Left lobe of liver (tissue), 2 donors: Measurements from ENCODE around the gene MAD1L1. TPM values are rescaled to one million over a fixed set of nuclear protein-coding genes. Genes with fewer than 3 reads are reported as not detected.

ENCODE experiments used
- ATAC-seq: fragments of 200-7000 bp; cut with Tn5 transposase; one replicate; pipeline ENCODE4 v1.9.1; 2020; ENCODE audit warnings: mild to moderate bottlenecking, moderate library complexity
- DNase-seq: peaks from one replicate; pipeline ENCODE4 v3.0.0-alpha.2; 2020; ENCODE audit warnings: low spot score
- total RNA-seq: library from RNA; stranded (reverse); gene quantifications from one replicate; pipeline ENCODE4 v1.2.1, GENCODE V29; 2021
- donor health status: DM: no; HTN: no; CAD: no; lungs with moderate emphysema.
- donor health status: DM: no; HTN: yes; CAD: no.

MAD1L1 gene
- total RNA-seq, 1 donor from 2014 or later: 24.9 TPM

DNA sequence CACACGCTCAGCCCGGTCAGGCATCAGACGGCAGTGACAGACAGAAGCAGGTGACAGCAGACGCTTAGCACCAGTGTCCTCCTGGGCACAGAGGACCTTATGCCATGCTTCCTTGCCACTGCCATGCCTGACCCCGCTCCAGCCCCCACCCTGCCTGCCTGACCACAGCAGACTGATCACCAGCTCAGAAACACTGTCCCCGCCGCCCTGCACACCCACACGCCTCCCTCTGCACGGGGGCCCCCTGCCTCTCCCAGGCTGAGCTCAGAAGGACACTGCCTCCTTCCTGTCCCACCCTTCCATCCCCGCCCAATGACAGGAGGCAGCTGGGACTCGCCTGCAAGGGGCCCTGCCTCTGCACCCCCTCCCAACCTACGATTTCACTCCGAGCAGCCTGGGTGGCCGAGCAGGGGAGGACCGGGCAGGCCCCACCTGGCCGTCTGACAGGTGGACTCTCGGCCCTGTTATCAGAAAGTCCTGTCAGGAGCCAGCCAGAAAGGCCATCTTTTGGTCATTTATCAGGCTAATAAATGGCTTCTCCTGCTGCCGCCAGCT is 379.2 kb downstream of the MAD1L1 start:
- ATAC-seq: peak; percentile 63
- peak; percentile 71 for DNase-seq

DNA sequence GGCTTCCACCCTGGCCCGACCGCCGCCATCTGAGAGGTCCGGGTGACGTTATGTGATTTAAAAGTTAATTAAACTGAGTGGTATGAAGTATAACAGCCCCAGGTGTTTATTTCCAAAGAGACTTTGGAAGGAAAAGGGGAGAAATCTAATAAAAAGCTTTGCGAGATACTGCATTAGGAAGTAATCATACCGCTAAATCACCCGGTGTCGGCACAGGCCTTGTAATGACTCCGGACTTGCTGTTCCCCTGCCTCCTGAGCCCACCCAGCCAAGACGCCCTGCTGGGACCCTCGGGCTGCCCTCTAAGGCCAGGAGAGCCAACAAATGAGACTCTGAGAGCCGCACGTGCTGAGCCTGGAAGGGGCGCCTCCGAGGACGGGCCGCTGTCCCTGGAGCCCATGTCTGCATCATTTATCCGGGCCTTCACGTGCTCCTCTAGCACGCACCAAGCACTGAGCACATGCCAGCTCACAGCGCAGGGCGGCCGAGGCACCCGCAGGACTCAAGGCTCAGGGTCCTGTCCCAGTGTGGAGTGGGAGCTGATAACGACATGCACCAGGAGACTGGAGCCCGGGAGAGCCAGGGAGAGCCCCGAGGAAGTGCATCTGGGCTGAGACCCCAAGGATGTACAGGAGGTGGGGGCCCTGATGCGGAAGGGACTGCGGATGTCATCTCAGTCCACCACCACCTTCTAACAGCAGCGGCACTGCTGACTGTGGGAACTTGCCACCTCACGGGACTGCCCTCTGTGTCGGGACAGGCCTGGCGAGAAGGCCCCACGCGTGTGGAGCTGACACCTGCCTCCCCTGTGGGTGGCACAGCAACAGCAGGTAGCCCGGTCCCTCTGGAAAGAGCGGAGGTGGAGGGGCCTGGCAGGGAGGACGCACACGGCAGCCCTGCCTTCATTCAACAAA is 380.0 kb downstream of the MAD1L1 start:
- no peak for DNase-seq
- no peak for ATAC-seq

DNA sequence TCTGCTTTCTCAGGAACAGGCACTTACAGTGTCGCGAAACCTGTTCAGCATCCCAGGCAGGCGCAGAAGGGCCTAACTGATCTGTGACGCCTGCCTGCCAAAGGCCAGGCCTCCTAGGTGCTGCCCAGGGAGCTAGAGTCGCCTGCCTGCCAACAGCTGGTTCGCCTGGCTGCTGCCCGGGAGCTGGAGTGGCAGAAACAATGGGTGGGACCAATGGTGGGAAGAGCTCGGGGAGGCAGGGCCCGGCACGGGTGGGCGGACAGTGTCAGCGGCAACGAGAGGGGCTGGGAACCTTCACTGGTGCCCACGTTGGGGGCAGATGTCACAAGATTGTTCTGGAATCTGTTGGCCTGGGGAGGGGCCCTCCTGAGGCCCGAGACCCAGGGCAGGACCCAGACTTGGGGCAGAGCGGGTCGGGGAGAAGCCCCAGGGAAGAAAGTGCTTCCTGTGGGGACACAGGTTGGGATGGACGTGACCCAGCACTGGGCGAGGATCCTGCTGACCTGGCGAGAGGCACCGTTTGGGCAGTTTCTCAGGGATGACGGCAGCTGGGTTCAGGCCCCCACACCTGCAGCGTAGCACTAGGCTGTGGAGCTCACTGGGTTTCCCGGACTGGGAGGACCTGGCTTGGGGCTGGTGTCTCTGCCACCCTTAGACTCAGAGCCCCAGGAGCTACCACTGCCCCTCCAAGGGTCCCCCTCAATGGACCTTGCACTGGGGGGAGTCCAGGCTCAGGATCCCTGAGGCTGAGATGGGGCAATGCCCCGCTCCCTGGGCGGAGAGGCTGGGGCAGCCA is 380.8 kb downstream of the MAD1L1 start:
- DNase-seq: peak; percentile 69
- ATAC-seq: peak; percentile 66

DNA sequence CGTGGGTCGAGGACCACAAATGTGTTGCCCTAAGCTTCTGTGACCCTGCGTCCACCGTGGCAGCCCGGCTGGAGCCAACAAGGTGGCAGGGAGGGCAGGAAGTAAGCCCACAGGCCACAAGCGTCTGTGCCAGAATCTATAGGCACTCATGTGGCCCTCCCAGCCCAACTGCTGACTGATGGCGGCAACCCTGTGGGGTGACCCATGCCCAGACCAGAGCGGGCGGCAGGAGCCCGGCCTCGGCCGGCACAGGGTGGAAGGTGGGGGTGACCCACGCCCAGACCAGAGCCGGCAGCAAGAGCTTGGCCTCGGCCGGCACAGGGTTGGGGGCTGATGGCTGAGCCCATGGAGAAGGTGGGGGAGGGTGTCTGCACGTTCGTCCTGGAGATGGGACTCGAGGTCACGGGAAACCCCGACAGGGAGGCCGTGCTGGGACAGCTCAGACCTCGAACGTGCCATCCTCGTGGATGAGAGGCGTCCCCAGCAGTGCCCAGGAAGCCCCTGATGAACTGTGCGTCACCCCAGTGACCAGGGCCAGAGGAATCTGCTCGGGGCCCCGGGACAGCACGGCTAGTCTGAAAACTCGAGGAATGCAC is 381.7 kb downstream of the MAD1L1 start:
- ATAC-seq (peak; percentile 5), DNase-seq (peak; percentile 46)

DNA sequence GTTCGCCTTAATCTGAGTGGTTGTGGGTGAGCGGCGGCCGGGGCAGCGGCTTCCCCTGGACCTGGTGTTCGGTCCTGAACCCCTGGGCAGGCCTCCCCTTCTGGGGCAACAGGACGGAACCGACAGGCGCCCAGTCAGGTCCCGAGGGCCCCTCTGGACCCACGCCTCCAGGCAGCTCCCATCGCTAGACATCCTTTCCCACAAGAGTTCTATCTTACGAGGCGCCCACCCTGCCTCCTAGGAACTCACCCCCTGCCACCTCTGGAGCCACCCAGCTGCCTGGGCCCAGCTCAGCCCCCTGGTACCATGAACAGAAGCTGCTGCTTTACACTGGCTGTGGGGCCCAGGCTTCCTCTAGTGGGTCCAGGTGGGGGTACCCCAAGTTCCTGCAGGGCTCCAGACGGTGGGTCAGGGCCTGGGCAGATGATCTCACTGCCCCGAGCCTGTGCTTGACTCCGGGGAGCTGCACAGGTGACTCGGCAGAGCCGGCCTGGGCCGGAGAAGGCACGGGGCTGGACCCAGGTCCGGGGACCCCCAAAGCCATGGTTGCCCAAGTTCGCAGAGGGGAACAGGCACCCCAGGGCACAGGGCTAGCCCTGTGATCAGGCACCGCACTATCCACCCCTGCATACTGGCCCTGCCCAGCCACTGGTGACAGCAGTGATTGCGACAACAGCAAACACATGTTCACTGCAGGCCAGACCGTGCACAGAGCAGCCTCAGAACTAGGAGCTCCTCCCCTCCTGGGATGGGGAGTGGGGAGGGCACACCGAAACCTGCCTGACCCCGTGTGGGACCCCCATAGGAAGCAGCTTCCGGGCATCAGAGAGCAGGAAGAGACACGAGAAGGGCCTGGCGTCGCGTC is 382.4 kb downstream of the MAD1L1 start:
- ATAC-seq: peak; percentile 76
- DNase-seq: peak; percentile 79

DNA sequence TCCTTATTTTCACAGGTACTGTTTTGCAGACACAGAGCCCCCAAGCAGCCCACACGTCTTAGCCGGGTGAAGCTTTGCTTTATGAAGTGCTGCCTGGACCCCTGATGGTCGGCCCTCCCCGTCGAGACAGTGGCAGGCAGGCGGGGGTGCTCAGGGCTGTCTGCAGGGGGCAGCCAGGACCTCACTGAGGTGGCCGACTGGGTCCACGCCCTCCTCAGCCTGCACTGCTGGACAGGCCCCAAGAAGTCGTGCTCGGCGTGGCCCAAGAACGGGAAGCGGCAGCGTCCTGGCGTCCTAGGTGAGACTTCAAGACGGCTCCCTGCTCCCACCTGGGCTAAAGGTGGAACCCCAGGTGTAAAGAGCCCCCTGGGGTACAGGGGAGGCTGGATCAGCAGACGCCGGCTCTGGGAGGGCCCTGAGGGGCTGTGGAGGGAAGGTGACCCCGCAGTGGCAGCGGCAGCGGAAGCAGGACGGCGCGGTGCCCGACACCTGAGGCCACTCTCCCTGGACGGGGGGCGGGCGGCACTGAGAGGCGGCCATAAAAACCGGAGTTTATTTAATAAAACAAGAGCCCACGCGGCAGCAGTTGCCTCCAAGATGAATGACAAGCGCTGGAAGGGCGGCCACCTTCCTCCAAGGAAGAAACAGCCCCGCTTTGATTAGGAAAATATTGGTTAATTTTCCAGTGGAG is 383.2 kb downstream of the MAD1L1 start:
- peak; percentile 44 for DNase-seq
- ATAC-seq: no peak

DNA sequence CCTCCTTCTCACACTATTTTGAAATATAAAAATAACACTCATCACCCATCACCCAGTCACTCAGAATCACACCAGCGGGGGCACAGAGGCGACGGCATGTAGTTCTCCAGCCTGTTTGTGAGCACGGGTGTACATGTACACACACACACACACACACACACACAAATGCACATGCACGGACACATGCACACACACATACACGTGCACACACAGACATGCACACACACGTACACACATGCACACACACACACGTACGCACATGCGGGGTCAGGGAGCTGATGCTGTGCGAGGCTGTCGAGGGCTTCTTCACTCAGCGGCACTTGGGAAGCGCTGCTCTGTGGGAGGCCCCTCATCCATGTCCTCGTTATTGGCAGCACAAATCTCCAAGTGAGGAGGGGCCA is 383.8 kb downstream of the MAD1L1 start:
- ATAC-seq (no peak), DNase-seq (peak; percentile 39)

DNA sequence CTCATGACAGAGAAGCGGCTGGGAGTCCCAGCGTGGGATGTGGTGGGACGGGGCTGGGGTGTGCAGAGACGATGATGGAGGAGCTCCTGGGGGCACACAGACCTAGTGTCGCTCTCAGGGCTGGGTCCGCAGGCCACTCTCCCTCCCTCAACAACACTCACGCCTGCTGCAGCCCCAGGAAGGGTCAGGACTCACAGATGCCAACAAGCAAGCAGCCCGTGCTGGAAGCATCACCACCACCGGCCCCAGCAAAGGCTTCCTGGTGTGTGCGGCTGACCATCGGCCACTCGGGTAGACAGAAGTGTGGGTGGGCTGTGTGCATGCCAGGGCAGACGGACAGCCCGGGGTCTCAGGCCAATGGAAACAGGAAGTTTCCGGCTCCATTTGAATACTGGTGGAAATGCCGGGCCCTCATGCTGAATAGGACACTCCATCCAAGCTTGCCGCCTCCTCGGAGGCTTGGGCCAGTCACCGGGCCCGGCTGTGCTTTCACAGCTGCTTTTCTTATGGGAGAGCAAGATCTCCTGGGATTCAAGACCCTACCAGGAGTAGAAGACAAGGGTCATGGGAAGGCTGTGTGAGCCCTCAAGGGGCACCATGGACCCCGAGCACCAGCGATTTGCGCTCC is 384.6 kb downstream of the MAD1L1 start:
- ATAC-seq (no peak), DNase-seq (no peak)

DNA sequence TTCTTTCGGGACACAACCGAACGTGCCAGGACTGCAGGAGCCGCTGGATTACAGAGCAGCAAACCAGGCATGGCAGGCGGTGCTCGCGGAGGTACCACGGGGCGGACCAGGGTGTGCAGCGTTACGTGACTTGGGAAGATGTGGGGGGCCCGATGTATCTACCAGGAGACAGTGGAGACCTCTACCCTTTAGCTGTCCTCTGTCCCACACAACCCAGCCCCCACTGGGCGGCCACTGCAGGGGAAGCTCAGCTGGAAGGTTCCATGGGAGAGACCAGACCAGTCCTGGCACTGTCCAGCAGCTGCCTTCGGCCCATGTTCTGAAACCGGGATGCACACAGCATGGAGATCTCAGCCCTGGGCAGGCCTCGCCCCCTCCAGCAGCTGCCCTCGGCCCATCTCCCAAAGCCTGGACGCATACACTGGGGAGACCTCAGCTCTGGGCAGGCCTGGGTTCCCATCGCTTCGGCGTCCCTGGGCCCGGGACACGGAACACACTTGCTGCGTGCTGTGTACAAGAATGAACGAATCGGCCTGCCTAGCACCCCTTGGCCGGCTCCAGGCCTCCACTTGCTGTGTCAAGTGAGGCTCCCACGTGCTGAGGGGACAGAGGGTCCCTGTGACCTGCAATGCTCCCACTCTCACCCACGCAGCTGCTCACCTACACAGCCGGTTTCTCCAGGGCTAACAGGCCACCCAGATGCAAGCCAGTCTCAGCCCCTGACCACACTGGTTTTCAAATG is 385.3 kb downstream of the MAD1L1 start:
- no peak for DNase-seq
- no peak for ATAC-seq

DNA sequence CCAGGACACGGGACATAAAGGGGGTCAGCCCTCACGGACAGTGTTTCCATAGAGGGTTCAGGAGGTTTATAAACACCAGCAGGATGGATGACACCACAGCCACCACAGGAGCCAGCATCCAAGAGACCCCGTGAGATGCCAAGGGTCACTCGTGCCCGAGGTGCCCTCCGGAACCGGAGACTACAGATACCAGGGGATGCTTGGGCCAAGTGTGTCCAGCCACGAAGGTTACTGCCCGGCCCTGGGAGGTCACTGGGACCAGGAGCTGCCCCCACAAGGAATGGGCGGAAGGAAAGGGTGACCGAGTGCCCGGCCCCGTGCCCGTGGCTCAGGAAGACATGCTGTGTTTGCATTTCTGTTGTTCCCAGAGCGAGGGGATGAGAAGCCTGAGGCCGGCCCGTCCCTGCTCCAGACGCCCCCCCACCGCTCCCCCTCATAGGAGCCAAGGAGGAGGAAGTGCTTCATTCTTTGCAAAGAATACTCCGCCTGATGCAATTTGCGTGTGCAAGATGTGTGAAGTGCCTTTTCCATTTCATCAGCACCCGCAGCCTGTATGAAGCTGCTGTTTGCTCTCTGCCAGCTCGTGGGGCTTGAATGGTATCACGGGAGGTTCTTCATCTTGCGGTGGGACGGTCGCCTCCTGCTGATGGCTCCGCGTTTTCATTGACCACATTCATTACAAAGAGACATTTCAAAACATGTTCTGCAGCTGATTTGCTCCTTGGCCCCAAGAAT is 386.2 kb downstream of the MAD1L1 start:
- no peak for ATAC-seq
- DNase-seq: no peak

DNA sequence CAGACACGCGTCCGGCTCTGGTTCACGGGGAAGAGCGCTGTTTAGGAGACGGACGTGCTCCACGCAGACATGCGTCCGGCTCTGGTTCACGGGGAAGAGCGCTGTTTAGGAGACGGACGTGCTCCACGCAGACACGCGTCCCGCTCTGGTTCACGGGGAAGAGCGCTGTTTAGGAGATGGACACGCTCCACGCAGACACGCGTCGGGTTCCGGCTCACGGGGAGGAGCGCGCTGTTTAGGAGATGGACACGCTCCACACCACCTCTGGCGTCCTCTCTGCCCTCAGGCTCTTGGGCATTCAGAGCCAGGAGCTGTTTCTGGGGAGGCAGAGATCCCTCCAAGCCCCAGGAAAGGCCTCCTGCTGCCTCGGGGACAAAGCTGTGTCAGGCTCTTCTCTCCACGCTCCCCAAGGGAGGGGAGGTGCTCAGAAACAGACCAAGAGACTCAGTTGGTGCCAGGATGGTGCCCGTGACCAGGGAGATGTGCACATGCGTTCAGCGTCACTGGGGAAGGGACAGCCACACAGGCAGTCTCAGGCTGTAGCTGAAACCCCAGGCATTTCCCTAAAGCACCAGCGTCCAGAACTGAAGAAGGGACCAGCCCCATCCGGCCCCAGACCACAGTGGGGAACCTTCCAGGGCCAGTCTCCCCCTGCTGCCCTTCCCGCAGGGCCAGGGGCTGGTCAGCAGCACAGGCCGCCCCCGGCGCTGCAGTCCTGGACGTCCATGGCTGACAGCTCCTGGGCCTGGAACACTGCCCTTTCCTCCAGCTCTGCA is 387.0 kb downstream of the MAD1L1 start:
- no peak for ATAC-seq
- no peak for DNase-seq

DNA sequence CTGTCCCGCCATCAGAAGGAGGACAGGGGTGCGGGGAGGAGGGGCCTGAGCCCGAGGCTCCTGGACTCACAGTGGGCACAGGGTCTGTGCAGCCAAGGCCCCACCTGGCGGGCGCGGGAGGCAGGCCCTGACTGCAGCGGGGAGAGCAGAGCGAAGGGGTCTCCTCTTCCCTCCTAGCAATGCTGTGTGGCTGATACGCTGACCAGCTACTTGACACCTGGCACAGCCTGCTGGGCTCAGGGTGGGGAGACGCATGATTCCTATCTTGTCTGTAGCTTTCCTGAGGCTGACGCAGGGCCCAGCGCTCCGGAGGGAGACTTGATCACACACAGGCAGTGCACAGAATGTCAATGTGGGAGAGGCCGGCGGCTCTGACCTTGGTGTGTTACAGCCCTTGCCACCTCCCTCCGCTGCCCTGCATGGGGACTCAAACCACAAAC is 387.8 kb downstream of the MAD1L1 start:
- no peak for ATAC-seq
- DNase-seq: no peak

DNA sequence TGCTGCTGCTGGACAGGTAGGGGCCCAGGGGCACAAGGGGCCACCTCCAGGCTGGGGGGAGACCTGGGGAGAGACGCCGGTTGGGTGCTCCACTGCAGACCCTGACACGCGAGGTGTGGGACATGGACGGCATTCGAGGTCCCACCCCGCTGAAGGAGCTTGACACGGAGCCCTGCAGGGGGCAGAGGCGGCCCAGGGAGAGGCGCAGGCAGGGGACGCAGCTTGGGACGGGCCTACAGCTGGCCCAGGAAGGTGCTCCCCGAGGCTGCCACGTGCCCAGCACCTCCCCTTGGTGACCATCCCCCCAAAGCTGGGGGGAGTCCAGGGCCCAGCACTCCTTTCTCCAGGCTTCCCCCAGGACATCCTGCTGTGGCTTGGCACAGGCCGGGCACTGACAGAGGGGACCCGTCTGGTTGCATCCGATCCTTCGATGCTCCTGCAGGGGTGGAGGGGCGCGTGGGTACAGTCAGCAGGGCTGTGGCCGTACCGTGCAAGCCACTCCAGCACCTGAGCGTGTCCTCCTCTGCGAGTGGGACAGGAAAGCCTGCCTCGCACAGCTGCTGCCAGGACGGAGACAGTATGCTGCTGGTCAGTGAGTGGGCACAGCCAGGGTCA is 388.3 kb downstream of the MAD1L1 start:
- ATAC-seq (no peak), DNase-seq (peak; percentile 39)

DNA sequence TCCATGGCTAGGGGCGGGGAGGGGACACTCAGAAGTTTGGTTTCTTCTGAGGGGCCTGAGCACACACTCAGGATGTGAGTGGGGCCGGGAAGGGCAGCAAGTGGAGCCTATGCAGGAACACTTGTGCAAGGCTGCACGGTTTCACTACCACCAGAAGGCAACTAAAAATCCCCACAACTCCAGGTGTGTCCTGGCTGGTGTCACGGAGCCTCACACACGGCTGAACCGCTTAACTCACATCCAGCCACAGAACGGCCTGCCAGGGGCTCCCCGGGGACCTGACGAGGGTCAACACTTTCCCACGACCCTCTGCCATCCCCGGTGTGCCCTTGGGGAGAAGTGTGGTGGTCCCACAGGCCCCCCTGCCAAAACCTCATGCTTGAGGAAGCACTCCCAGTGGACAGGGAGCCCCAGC is 388.8 kb downstream of the MAD1L1 start:
- DNase-seq (peak; percentile 44), ATAC-seq (no peak)

DNA sequence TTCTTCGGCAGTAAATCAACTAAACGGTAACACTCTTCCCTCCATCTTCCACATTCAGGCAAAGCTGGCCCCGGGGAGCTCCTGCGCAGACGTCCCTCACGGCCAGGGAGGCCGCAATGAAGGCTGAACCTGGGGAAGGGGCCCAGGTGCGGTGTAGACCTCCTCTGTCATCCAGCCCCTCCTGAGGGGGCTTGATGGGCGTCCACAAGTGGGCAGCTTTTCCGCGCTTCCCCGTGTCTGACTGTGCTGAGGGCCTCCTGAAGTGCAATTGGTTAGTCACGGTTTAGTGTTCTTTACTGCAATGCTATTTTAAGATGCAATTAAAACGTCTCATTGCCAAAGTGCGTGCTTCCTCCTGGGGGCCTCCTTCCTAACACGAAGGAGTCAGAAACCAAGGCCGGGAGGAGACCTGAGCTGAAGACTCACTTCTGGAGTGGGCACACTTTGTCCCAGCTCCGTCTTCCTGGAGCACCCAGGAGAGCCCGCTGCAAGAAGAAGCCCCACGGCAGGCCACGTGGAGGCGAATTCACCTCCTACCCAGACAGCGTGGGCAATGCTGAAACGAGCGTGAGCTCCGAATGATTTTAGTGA is 389.4 kb downstream of the MAD1L1 start:
- DNase-seq (no peak), ATAC-seq (no peak)
